ENCODE results near the gene MCOLN3. TPM values are rescaled to one million over a fixed set of nuclear protein-coding genes. Genes with fewer than 3 reads are reported as not detected.
A peak's percentile ranks its signal among the peaks of the same experiment; 100 is the strongest.
"Not testable (repeated sequence)": the region's sequence is repeated elsewhere in the genome, so short reads cannot be mapped to it uniquely, and the experiment has no call there.

The MCOLN3 gene
- total RNA-seq, 3 donors from 2014 or later: 0.80 to 2.3 (median 2.2) TPM

GRCh38 chr1:85022700-85023099, 25.6 kb downstream of the MCOLN3 start:
- no peak for TF ChIP-seq CTCF (IDR thresholded peaks at IDR 0.05)
- ATAC-seq: no peak
- intact Hi-C loops (cut with DNase I, micrococcal nuclease): no loop called here

GRCh38 chr1:85019994-85020393, 28.3 kb downstream of the MCOLN3 start:
- ATAC-seq (no peak), DNase-seq (no peak)
- Histone ChIP-seq H3K4me3 (no peak overlapping the region), H3K9me3 (no peaks in the 10 kb centered on the region), H3K36me3 (ENCODE audit: low read depth) (no peaks in the 10 kb centered on the region), H3K4me1 (ENCODE audit: low read depth) (no peaks in the 10 kb centered on the region)
- TF ChIP-seq CTCF (IDR thresholded peaks at IDR 0.05): no peak
- intact Hi-C loops (cut with DNase I, micrococcal nuclease): no loop called here

More at GRCh38 chr1:85022700-85023099, 25.6 kb downstream of the MCOLN3 start:
- Histone ChIP-seq H3K4me3 (no peak overlapping the region), H3K4me1 (ENCODE audit: low read depth) (no peaks in the 10 kb centered on the region), H3K9me3 (no peaks in the 10 kb centered on the region), H3K36me3 (ENCODE audit: low read depth) (no peaks in the 10 kb centered on the region)
- no peak for DNase-seq

- Histone ChIP-seq H3K4me1 (ENCODE audit: low read depth) (no peaks in the 10 kb centered on the region), H3K36me3 (ENCODE audit: low read depth) (no peaks in the 10 kb centered on the region), H3K4me3 (no peak overlapping the region), H3K9me3 (no peaks in the 10 kb centered on the region)
- intact Hi-C loops (cut with DNase I, micrococcal nuclease): no loop called here
- TF ChIP-seq CTCF (IDR thresholded peaks at IDR 0.05): no peak
- no peak for DNase-seq
- no peak for ATAC-seq
These were observed 32.5 kb downstream of the MCOLN3 start for GRCh38 chr1:85015826-85016225.

GRCh38 chr1:85005641-85006040, 42.7 kb downstream of the MCOLN3 start:
- intact Hi-C loops (cut with DNase I, micrococcal nuclease); ATAC-seq; H3K9me3 ChIP-seq; H3K36me3 ChIP-seq (ENCODE audit: low read depth); H3K4me3 ChIP-seq; H3K4me1 ChIP-seq (ENCODE audit: low read depth); DNase-seq: not testable (repeated sequence)

- ATAC-seq: no peak
- no peak for TF ChIP-seq CTCF (IDR thresholded peaks at IDR 0.05)
- H3K9me3 ChIP-seq: no peaks in the 10 kb centered on the region
- H3K4me3 ChIP-seq: no peak overlapping the region
- H3K36me3 ChIP-seq (ENCODE audit: low read depth): no peaks in the 10 kb centered on the region
- H3K4me1 ChIP-seq (ENCODE audit: low read depth): peaks cover 12% of the 10 kb centered on the region
- intact Hi-C loops (cut with DNase I, micrococcal nuclease): no loop called here
- DNase-seq: no peak
These were observed 46.6 kb downstream of the MCOLN3 start for GRCh38 chr1:85001742-85002141.

- intact Hi-C loops (cut with DNase I, micrococcal nuclease): loop anchor here in 1 of 2 donors (5.0 kb wide), 1 partner anchor 264 kb away; no protein-coding TSS in a partner anchor
- H3K4me3 ChIP-seq: no peak overlapping the region
- ATAC-seq: no peak
- H3K9me3 ChIP-seq: no peaks in the 10 kb centered on the region
- H3K4me1 ChIP-seq (ENCODE audit: low read depth): peaks cover 17% of the 10 kb centered on the region
- TF ChIP-seq CTCF (IDR thresholded peaks at IDR 0.05): no peak
- H3K36me3 ChIP-seq (ENCODE audit: low read depth): no peaks in the 10 kb centered on the region
- peak in 2 of 3 donors; percentile 22 to 37 for DNase-seq
These were observed 49.5 kb downstream of the MCOLN3 start for GRCh38 chr1:84998642-84999280.
